C4-2B (cell line): ENCODE results near the gene CCDC171.

Experiments used
- H3K27ac ChIP-seq: fragments of 450-650 bp; 2 replicates; pipeline ENCODE4 v1.5.1; 2017
- CTCF ChIP-seq: fragments of 450-650 bp; conservative IDR thresholded peaks from 2 replicates; pipeline ENCODE4 v1.5.1; 2017; ENCODE audit warnings: mild to moderate bottlenecking
- ZFX ChIP-seq: fragments of 450-650 bp; IDR thresholded peaks from 2 replicates; pipeline ENCODE4 v1.6.1; 2017

The CCDC171 gene

GRCh38 chr9:15882328-15882727, 329.5 kb downstream of the CCDC171 start:
- no peak for TF ChIP-seq CTCF
- no peak overlapping the region for H3K27ac ChIP-seq

GRCh38 chr9:15882883-15883282, 330.0 kb downstream of the CCDC171 start:
- TF ChIP-seq CTCF = no peak
- TF ChIP-seq ZFX = no peak
- no peak overlapping the region for H3K27ac ChIP-seq

GRCh38 chr9:15885464-15885863, 332.6 kb downstream of the CCDC171 start:
- TF ChIP-seq ZFX (no peak), CTCF (no peak)
- no peak overlapping the region for H3K27ac ChIP-seq

GRCh38 chr9:15889555-15889954, 336.7 kb downstream of the CCDC171 start:
- no peak overlapping the region for H3K27ac ChIP-seq
- TF ChIP-seq ZFX (no peak), CTCF (no peak)

GRCh38 chr9:15901572-15901971, 348.7 kb downstream of the CCDC171 start:
- no peak overlapping the region for H3K27ac ChIP-seq
- TF ChIP-seq ZFX = no peak
- TF ChIP-seq CTCF = no peak

GRCh38 chr9:15909297-15909696, 356.5 kb downstream of the CCDC171 start:
- TF ChIP-seq CTCF (no peak), ZFX (no peak)
- H3K27ac ChIP-seq = no peak overlapping the region

GRCh38 chr9:15915711-15916110, 362.9 kb downstream of the CCDC171 start:
- no peak overlapping the region for H3K27ac ChIP-seq
- no peak for TF ChIP-seq CTCF
- no peak for TF ChIP-seq ZFX
